ENCODE data around the gene ZNF148.

The ZNF148 gene

GRCh38 chr3:125349556-125350165 is 25.5 kb downstream of the ZNF148 start:
- TF ChIP-seq TAF1 (IDR thresholded peaks at IDR 0.05; ENCODE audit: borderline replicate concordance, insufficient read depth, low read length) (no peak), FOXP2 (optimal IDR thresholded peaks at IDR 0.05; ENCODE audit: borderline replicate concordance, extremely low read depth, extremely low read length, insufficient read depth) (no peak), POLR2AphosphoS5 (IDR thresholded peaks at IDR 0.05; ENCODE audit: low read depth, low read length) (no peak)

- no peak for TF ChIP-seq SIN3A (IDR thresholded peaks at IDR 0.05; ENCODE audit: borderline replicate concordance, insufficient read depth, low read length)
- no peak for TF ChIP-seq REST (IDR thresholded peaks at IDR 0.05; ENCODE audit: insufficient read depth in 1 of 2, low read depth in 2 of 2, low read length in 2 of 2)
- no peak for TF ChIP-seq TAF1 (IDR thresholded peaks at IDR 0.05; ENCODE audit: borderline replicate concordance, insufficient read depth, low read length)
- TF ChIP-seq FOXP2 (optimal IDR thresholded peaks at IDR 0.05; ENCODE audit: borderline replicate concordance, extremely low read depth, extremely low read length, insufficient read depth) = no peak
- TF ChIP-seq POLR2AphosphoS5 (IDR thresholded peaks at IDR 0.05; ENCODE audit: low read depth, low read length) = no peak
Measured at GRCh38 chr3:125349055-125349454, 26.1 kb downstream of the ZNF148 start.

DNA sequence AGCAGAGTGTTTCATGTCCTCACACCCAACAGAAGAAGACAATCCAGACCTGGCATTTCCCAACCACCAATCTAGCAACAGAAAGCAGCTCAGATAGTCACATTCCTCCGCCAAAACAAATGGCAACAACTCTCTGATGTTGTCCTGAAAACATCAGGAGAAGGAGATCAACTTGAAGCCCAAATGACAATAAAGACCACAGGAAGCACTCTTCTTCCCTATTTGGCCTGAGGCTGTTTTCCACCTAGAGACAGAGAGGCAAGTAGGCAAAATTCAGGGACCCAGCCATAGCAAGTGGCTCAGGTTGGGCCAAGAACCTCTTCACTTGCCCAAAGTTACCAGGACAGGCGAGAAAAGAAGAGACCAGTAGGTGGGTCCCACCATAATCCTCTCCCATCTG is 35.0 kb downstream of the ZNF148 start:
- TF ChIP-seq SIN3A (IDR thresholded peaks at IDR 0.05; ENCODE audit: borderline replicate concordance, insufficient read depth, low read length) (no peak), POLR2AphosphoS5 (IDR thresholded peaks at IDR 0.05; ENCODE audit: low read depth, low read length) (no peak), TAF1 (IDR thresholded peaks at IDR 0.05; ENCODE audit: borderline replicate concordance, insufficient read depth, low read length) (no peak), REST (IDR thresholded peaks at IDR 0.05; ENCODE audit: insufficient read depth in 1 of 2, low read depth in 2 of 2, low read length in 2 of 2) (no peak), FOXP2 (optimal IDR thresholded peaks at IDR 0.05; ENCODE audit: borderline replicate concordance, extremely low read depth, extremely low read length, insufficient read depth) (no peak)

DNA sequence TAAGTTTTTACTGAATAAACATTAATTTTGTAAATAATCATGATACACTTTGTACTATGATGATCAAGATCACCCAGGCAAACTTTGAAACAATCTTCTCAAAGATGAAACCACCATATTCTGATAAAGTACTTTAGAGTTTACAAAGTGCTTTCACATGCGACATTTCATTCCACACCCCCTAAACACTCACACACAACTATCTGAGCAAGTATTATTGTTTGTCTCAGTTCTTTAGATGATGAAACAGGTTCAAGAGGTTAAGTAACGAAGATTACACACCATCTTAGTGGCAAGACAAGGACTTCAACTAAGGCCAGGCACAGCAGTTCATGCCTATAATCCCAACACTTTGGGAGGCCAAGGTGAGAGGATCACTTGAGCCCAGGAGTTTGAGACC is 37.6 kb downstream of the ZNF148 start:
- TF ChIP-seq REST (IDR thresholded peaks at IDR 0.05; ENCODE audit: insufficient read depth in 1 of 2, low read depth in 2 of 2, low read length in 2 of 2) = no peak
- TF ChIP-seq TAF1 (IDR thresholded peaks at IDR 0.05; ENCODE audit: borderline replicate concordance, insufficient read depth, low read length) = no peak
- no peak for TF ChIP-seq SIN3A (IDR thresholded peaks at IDR 0.05; ENCODE audit: borderline replicate concordance, insufficient read depth, low read length)
- TF ChIP-seq FOXP2 (optimal IDR thresholded peaks at IDR 0.05; ENCODE audit: borderline replicate concordance, extremely low read depth, extremely low read length, insufficient read depth) = no peak
- no peak for TF ChIP-seq POLR2AphosphoS5 (IDR thresholded peaks at IDR 0.05; ENCODE audit: low read depth, low read length)

- TF ChIP-seq REST (IDR thresholded peaks at IDR 0.05; ENCODE audit: insufficient read depth in 1 of 2, low read depth in 2 of 2, low read length in 2 of 2) (no peak), SIN3A (IDR thresholded peaks at IDR 0.05; ENCODE audit: borderline replicate concordance, insufficient read depth, low read length) (no peak)
Measured at GRCh38 chr3:125334675-125335560, 40.2 kb downstream of the ZNF148 start.
